Keratinocyte (primary cell): ENCODE measurements around the gene STX12. TPM values are rescaled to one million over a fixed set of nuclear protein-coding genes. Genes with fewer than 3 reads are reported as not detected.

ENCODE experiments used
- DNase-seq: peaks from one replicate; pipeline ENCODE4 v3.0.0-alpha.2; 2011; ENCODE audit warnings: low read depth, missing footprints, low spot score
- FAIRE-seq: peaks from 2 replicates; lab custom pipeline; 2011; peaks lifted over from hg19 to GRCh38; lab: Jason Lieb, UNC
- H2AFZ ChIP-seq: 2 replicates; pipeline ENCODE4 v1.6.0; 2012; ENCODE audit warnings: low read length, control low read depth, inconsistent platforms; ENCODE audit not compliant: control insufficient read depth
- H3K27ac ChIP-seq: 2 replicates; pipeline ENCODE4 v1.5.1; 2011; ENCODE audit warnings: low read length; ENCODE audit not compliant: control insufficient read depth, insufficient read depth
- H3K27me3 ChIP-seq: 3 replicates; pipeline ENCODE4 v1.6.0; 2011; ENCODE audit warnings: low read length; ENCODE audit not compliant: control insufficient read depth, insufficient read depth; ENCODE audit errors: extremely low read depth
- H3K36me3 ChIP-seq, 2 experiments: 2 replicates in 1 of 2; 3 replicates in 1 of 2; pipeline ENCODE4 v1.5.1; 2011; ENCODE audit warnings: low read length in 2 of 2, mild to moderate bottlenecking in 1 of 2; ENCODE audit not compliant: control insufficient read depth in 2 of 2, insufficient read depth in 2 of 2; ENCODE audit errors: extremely low read depth in 1 of 2
- H3K4me1 ChIP-seq: 3 replicates; pipeline ENCODE4 v1.5.1; 2011; ENCODE audit warnings: low read length; ENCODE audit not compliant: control insufficient read depth, insufficient read depth; ENCODE audit errors: extremely low read depth
- H3K4me2 ChIP-seq: 3 replicates; pipeline ENCODE4 v1.6.0; 2011; ENCODE audit warnings: low read depth, low read length; ENCODE audit not compliant: control insufficient read depth, insufficient read depth; ENCODE audit errors: extremely low read depth
- H3K4me3 ChIP-seq, 3 experiments: fragments of 200-600 bp in 1 of 3; sonication (generic) in 1 of 3; 2 replicates in 2 of 3; 3 replicates in 1 of 3; pipeline ENCODE4 v1.5.1; 2011 to 2016; ENCODE audit warnings: low read length in 3 of 3, mild to moderate bottlenecking in 3 of 3, control low read depth in 2 of 3, inconsistent platforms in 1 of 3, low read depth in 1 of 3, mixed read lengths in 1 of 3, mixed run types in 1 of 3, moderate library complexity in 1 of 3; ENCODE audit not compliant: control insufficient read depth in 2 of 3, insufficient read depth in 2 of 3; ENCODE audit errors: extremely low read depth in 1 of 3
- H3K79me2 ChIP-seq: 2 replicates; pipeline ENCODE4 v1.6.0; 2012; ENCODE audit warnings: low read length; ENCODE audit not compliant: control insufficient read depth, insufficient read depth
- H3K9ac ChIP-seq: 3 replicates; pipeline ENCODE4 v1.6.0; 2011; ENCODE audit warnings: low read length; ENCODE audit not compliant: control insufficient read depth, insufficient read depth; ENCODE audit errors: extremely low read depth
- H3K9me1 ChIP-seq: 3 replicates; pipeline ENCODE4 v1.6.0; 2011; ENCODE audit warnings: low read length; ENCODE audit not compliant: control insufficient read depth, insufficient read depth; ENCODE audit errors: extremely low read depth
- H3K9me3 ChIP-seq: 2 replicates; pipeline ENCODE4 v1.5.1; 2012; ENCODE audit warnings: low read depth, low read length; ENCODE audit not compliant: control insufficient read depth
- H4K20me1 ChIP-seq: 3 replicates; pipeline ENCODE4 v1.6.0; 2011; ENCODE audit warnings: low read length; ENCODE audit not compliant: control insufficient read depth, insufficient read depth; ENCODE audit errors: extremely low read depth
- CTCF ChIP-seq, 3 experiments: IDR thresholded peaks in 1 of 3; conservative IDR thresholded peaks in 1 of 3; optimal IDR thresholded peaks in 1 of 3; 2 replicates in 2 of 3; 3 replicates in 1 of 3; pipeline versions ENCODE3 to v1.5.1; 2011; ENCODE audit warnings: low read length in 3 of 3, mild to moderate bottlenecking in 3 of 3, moderate library complexity in 2 of 3, control low read depth in 1 of 3, inconsistent platforms in 1 of 3; ENCODE audit not compliant: insufficient read depth in 2 of 3; ENCODE audit errors: extremely low read depth in 1 of 3
- EZH2 ChIP-seq: IDR thresholded peaks from one replicate; pipeline ENCODE4 v1.6.1; 2012; ENCODE audit warnings: inconsistent platforms, mild to moderate bottlenecking, low read length, moderate library complexity
- dilution Hi-C: fragments of 300-500 bp; cut with MboI; formaldehyde crosslinking; loops from one replicate; pipeline ENCODE4 v1.7.0; 2020; ENCODE audit warnings: low sequenced_read_pairs; ENCODE audit not compliant: extremely low pct_ligation_motif_present
- polyA plus RNA-seq, 5 experiments: library from polyadenylated mRNA; depleted of rRNA in 3 of 5; stranded (reverse) in 3 of 5; stranded (forward) in 1 of 5; unstranded in 1 of 5; fragments of >200 nt; gene quantifications; 1 replicate in 1 of 5; 2 replicates in 3 of 5; 3 replicates in 1 of 5; pipeline versions ENCODE4 v1.2.1 to v1.2.3, GENCODE V29; 2011 to 2012; ENCODE audit warnings: missing spikeins in 2 of 5, low read depth in 1 of 5, low replicate concordance in 1 of 5

STX12 gene
- polyA plus RNA-seq, 1 donor (not counting 4 experiments of a cell fraction or from before 2014, with no cell fraction given) = 29.9 TPM

DNA sequence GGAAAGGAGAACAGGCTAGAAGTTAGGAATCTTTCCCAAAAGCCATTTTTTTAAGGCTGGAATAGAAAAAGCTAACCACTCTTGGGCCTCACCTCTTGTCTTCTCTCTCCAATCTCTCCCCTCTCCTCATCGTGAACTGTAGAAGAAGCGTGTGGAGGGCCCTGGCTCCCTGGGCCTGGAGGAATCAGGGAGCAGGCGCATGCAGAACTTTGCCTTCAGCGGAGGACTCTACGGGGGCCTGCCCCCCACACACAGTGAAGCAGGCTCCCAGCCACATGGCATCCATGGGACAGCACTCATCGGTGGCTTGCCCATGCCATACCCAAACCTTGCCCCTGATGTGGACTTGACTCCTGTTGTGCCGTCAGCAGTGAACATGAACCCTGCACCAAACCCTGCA lies 76.9 kb downstream of the STX12 start:
- Histone ChIP-seq H3K27ac (no peak overlapping the region), H3K4me1 (no peaks in the 10 kb centered on the region), H3K27me3 (no peaks in the 10 kb centered on the region), H3K4me3 (no peak overlapping the region), H3K79me2 (no peaks in the 10 kb centered on the region), H3K9me3 (no peaks in the 10 kb centered on the region), H4K20me1 (no peaks in the 10 kb centered on the region), H3K4me2 (no peak overlapping the region), H2AFZ (no peak overlapping the region), H3K36me3 (peaks cover 24 to 34% of the 10 kb centered on the region in 2 experiments), H3K9me1 (no peaks in the 10 kb centered on the region), H3K9ac (no peak overlapping the region)
- dilution Hi-C loops = no loop called here
- FAIRE-seq = no peak
- no peak for DNase-seq
- TF ChIP-seq EZH2 (no peak), CTCF (optimal IDR thresholded peaks at IDR 0.05 in 1 of 3, IDR thresholded peaks at IDR 0.05 in 1 of 3, conservative IDR thresholded peaks at IDR 0.05 in 1 of 3; ENCODE audit: extremely low read depth in 1 of 3, insufficient read depth in 2 of 3, low read length in 3 of 3) (no peak)

- dilution Hi-C loops = no loop called here
- Histone ChIP-seq H4K20me1 (no peaks in the 10 kb centered on the region), H3K36me3 (peaks cover 7 to 8% of the 10 kb centered on the region in 2 experiments), H3K9me1 (no peaks in the 10 kb centered on the region), H3K27ac (no peak overlapping the region), H3K4me2 (no peak overlapping the region), H2AFZ (no peak overlapping the region), H3K4me1 (peaks cover 4% of the 10 kb centered on the region), H3K9ac (no peak overlapping the region), H3K27me3 (no peaks in the 10 kb centered on the region), H3K9me3 (no peaks in the 10 kb centered on the region), H3K79me2 (no peaks in the 10 kb centered on the region), H3K4me3 (no peak overlapping the region)
- DNase-seq = no peak
- TF ChIP-seq CTCF (optimal IDR thresholded peaks at IDR 0.05 in 1 of 3, IDR thresholded peaks at IDR 0.05 in 1 of 3, conservative IDR thresholded peaks at IDR 0.05 in 1 of 3; ENCODE audit: extremely low read depth in 1 of 3, insufficient read depth in 2 of 3, low read length in 3 of 3) (no peak), EZH2 (no peak)
- no peak for FAIRE-seq
Observed at GRCh38 chr1:27855085-27855484, 82.1 kb downstream of the STX12 start.
